NB4 (cell line): Measurements from ENCODE around the gene MYO6.

ENCODE experiments used
- POLR2A ChIP-seq: IDR thresholded peaks from 2 replicates; pipeline ENCODE4 v1.6.1; 2011; ENCODE audit warnings: mild to moderate bottlenecking; ENCODE audit not compliant: insufficient read length; ENCODE audit errors: extremely low read depth
- TF ChIP-seq, protein P1 (sequence below): IDR thresholded peaks from one replicate; pipeline ENCODE4 v1.5.1; 2012; ENCODE audit warnings: low read depth, low read length

DNA sequence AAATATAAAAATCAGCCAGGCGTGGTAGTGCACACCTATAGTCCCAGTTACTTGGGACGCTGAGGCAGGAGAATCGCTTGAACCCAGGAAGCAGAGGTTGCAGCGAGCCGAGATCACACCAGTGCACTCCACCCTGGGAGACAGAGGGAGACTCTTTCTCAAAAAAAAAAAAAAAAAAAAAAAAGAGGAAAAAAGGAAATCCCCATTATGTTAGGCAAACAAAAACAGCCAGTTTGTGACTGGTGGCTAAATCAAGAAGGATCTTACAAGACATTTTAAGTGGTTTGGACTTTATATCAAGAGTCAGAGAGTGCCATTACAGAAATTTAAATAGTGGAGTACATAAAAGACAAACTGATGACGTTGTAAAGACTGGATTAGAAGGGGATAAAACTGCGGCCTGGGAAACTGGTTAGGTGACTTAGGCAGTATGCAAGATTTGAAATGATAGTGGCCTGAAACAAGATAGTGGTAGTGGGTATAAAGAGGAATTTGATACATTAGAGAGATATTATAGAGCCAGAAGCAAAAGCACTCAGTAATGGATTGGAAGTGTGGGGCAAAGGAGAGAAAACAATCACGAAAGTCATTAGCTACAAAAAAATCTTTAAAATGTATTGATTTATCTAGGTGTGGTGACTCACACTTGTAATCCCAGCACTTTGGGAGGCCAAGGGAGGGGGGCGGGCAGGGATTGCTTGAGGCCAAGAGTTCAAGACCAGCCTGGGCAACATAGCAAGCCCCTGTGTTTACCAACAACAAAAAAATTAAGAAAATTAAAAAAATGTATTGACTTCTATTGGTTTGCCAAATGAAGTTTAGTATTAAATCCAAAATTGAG, 1.7 kb upstream of the MYO6 start:
- TF ChIP-seq, protein P1, sequence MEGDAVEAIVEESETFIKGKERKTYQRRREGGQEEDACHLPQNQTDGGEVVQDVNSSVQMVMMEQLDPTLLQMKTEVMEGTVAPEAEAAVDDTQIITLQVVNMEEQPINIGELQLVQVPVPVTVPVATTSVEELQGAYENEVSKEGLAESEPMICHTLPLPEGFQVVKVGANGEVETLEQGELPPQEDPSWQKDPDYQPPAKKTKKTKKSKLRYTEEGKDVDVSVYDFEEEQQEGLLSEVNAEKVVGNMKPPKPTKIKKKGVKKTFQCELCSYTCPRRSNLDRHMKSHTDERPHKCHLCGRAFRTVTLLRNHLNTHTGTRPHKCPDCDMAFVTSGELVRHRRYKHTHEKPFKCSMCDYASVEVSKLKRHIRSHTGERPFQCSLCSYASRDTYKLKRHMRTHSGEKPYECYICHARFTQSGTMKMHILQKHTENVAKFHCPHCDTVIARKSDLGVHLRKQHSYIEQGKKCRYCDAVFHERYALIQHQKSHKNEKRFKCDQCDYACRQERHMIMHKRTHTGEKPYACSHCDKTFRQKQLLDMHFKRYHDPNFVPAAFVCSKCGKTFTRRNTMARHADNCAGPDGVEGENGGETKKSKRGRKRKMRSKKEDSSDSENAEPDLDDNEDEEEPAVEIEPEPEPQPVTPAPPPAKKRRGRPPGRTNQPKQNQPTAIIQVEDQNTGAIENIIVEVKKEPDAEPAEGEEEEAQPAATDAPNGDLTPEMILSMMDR = no peak
- TF ChIP-seq POLR2A = no peak
